HG02798 (cell line): ENCODE measurements around the gene PHGDH.

Experiments used
- ATAC-seq: cut with Tn5 transposase; IDR thresholded peaks from one replicate; pipeline ENCODE4 v1.9.1; 2021; ENCODE audit warnings: mild to moderate bottlenecking; ENCODE audit not compliant: unreplicated experiment, poor library complexity

The PHGDH gene

GRCh38 chr1:119729044-119729443 lies 17.3 kb downstream of the PHGDH start:
- no peak for ATAC-seq

- ATAC-seq: no peak
Observed at GRCh38 chr1:119731060-119731459, 19.3 kb downstream of the PHGDH start.

- ATAC-seq: no peak
Observed at GRCh38 chr1:119731741-119732430, 20.2 kb downstream of the PHGDH start.

- no peak for ATAC-seq
Observed at GRCh38 chr1:119732465-119733168, 20.9 kb downstream of the PHGDH start.

GRCh38 chr1:119733754-119734153 lies 22.0 kb downstream of the PHGDH start:
- no peak for ATAC-seq

- no peak for ATAC-seq
Observed at GRCh38 chr1:119735217-119735616, 23.5 kb downstream of the PHGDH start.

- no peak for ATAC-seq
Observed at GRCh38 chr1:119736649-119737039, 24.9 kb downstream of the PHGDH start.

- no peak for ATAC-seq
Observed at GRCh38 chr1:119737040-119737682, 25.4 kb downstream of the PHGDH start.

- no peak for ATAC-seq
Observed at GRCh38 chr1:119738100-119738720, 26.5 kb downstream of the PHGDH start.

- ATAC-seq: no peak
Observed at GRCh38 chr1:119739150-119739549, 27.4 kb downstream of the PHGDH start.

GRCh38 chr1:119740261-119740660 lies 28.5 kb downstream of the PHGDH start:
- ATAC-seq: no peak

GRCh38 chr1:119740896-119741780 lies 29.4 kb downstream of the PHGDH start:
- ATAC-seq: no peak

GRCh38 chr1:119742202-119742601 lies 30.5 kb downstream of the PHGDH start:
- ATAC-seq: no peak

GRCh38 chr1:119742677-119743076 lies 30.9 kb downstream of the PHGDH start:
- ATAC-seq: no peak

GRCh38 chr1:119743308-119743707 lies 31.6 kb downstream of the PHGDH start:
- no peak for ATAC-seq

GRCh38 chr1:119743776-119744597 lies 32.3 kb downstream of the PHGDH start:
- ATAC-seq: peak; percentile 77

GRCh38 chr1:119744598-119744942 lies 32.8 kb downstream of the PHGDH start:
- no peak for ATAC-seq

GRCh38 chr1:119745034-119745433 lies 33.3 kb downstream of the PHGDH start:
- ATAC-seq: no peak

- ATAC-seq: no peak
Observed at GRCh38 chr1:119747451-119747850, 35.7 kb downstream of the PHGDH start.
